ENCODE results near the gene CDK19.

CDK19 gene

DNA sequence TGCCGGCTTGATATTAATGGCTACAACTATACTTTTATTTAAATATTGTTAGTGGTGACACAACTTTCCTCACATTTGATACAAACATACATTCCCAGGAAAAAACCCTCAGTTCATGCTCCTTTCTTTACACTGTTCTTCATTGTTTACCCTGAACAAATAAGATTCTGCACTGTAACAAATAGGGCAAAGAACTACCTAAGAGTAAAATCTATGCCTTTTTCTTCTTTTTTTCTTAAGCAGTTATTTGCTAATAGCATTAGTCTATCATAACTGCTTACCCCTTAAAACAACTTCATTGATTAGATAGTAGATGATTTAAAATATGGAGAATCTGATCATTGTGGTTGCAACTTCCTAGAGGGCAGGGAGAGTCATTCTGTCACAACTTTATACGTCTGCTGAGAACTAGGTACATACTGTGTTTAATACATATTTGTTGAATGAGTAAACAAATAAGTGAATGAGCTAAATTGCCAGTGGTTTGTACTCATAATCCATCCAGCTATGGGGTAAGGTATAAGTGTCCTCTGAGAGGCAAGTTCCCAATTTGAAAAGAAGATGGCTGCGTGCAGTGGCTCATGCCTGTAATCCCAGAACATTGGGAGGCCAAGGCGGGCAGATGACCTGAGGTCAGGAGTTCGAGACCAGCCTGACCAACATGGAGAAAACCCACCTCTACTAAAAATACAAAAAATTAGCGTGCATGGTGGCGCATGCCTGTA lies 161.0 kb downstream of the CDK19 start:
- DNase-seq: no peak

GRCh38 chr6:110653381-110653780 lies 161.9 kb downstream of the CDK19 start:
- DNase-seq: no peak

DNA sequence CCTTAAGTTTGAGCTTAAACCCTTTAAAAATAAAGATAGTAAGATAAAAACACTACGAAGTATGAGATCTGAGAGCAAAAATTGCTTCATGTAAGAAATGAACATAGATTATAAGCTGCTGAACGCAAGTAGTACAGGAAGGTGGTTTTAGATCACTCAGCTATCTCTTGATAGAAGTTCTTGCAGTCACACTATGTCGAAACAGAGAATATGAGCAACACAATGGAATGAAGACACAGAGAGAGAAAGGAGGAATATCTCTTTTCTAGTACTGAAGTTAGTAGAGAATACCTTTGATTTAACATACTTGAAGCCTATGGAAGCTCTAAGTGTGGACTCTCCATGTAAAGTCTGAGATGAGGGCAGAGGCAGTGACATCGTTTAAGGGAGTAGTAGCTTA lies 162.7 kb downstream of the CDK19 start:
- DNase-seq: no peak

GRCh38 chr6:110650755-110651154 lies 164.5 kb downstream of the CDK19 start:
- DNase-seq: no peak

DNA sequence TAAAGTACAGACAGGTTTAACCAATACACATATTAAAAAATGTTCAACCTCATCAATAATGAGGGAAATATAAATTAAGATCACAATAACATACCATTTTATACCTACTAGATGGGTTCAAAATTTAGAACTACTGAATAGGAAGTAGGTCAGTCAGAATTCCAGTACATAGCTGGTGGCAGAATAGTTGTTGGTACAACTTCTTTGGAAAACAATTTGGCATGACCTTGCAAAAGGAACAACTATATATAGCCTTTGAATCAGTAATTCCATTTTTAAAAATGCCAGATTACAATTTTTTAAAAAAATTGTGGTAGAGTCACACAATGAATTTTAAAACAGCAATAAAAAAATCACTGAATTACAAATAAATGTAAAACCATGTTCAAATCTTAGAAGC lies 165.6 kb downstream of the CDK19 start:
- DNase-seq: no peak

- no peak for DNase-seq
These were observed 168.0 kb downstream of the CDK19 start for GRCh38 chr6:110646951-110647910.

- DNase-seq: no peak
These were observed 168.9 kb downstream of the CDK19 start for GRCh38 chr6:110646419-110646698.

- no peak for DNase-seq
These were observed 169.4 kb downstream of the CDK19 start for GRCh38 chr6:110645685-110646418.

DNA sequence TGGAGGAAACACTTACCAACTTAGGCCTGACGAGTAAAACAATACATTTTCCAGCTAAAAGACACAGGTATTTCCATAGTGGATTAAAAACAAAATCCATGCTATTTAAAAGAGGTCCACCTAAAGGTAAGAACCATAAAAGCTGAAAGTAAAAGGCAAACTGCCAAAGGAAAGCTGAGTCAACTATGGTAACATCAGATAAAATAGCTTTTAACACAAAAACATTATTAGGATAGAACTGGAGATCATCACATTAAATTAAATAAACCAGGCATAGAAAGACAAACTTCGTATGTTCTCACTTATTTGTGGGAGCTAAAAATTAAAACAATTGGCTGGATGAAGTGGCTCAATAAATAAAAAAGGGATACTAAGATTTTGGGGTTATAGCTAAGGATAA lies 172.1 kb downstream of the CDK19 start:
- no peak for DNase-seq

DNA sequence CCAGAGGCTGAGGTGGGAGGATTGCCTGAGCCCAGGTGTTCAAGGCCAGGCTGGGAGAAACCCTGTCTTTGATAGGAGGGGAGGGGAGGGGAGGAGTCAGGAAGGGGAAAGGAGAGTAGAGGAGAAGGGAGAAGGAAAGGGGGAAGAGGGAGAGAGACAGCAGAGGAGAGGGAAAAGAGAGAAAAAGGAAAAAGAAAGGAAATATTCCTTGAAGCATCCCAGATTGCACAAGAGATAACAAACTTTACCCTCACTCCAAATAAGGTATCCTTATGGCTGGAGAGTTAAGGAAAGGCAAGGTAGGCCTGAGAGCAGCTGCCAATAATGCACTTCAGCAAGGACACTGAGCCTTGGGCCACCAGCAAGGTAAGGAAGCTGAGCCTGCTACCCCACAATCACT lies 172.6 kb downstream of the CDK19 start:
- no peak for DNase-seq

- no peak for DNase-seq
These were observed 178.5 kb downstream of the CDK19 start for GRCh38 chr6:110636781-110637180.

- no peak for DNase-seq
These were observed 180.2 kb downstream of the CDK19 start for GRCh38 chr6:110635096-110635495.

- DNase-seq: no peak
These were observed 181.5 kb downstream of the CDK19 start for GRCh38 chr6:110633731-110634213.

DNA sequence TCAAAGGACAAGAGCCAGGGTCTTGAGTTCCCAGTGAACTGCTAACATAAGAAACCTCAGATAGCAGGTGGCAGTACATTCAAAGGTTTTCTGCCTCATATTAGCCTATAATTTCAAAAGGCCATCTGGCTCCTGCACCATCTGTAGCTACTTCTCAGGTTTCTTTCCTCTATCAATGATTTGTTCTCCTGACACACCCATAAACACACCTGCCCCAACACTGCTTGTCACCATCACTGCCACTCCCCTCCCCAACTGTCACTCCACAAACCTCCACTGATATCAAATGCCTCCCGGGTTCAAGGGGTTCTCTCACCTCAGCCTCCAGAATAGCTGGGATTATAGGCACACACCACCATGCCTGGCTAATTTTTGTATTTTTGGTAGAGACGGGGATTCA lies 186.1 kb downstream of the CDK19 start:
- DNase-seq: no peak

- DNase-seq: no peak
These were observed 186.9 kb downstream of the CDK19 start for GRCh38 chr6:110628330-110628729.

GRCh38 chr6:110626442-110626841 lies 188.8 kb downstream of the CDK19 start:
- DNase-seq: no peak

GRCh38 chr6:110625883-110626282 lies 189.4 kb downstream of the CDK19 start:
- DNase-seq: no peak

DNA sequence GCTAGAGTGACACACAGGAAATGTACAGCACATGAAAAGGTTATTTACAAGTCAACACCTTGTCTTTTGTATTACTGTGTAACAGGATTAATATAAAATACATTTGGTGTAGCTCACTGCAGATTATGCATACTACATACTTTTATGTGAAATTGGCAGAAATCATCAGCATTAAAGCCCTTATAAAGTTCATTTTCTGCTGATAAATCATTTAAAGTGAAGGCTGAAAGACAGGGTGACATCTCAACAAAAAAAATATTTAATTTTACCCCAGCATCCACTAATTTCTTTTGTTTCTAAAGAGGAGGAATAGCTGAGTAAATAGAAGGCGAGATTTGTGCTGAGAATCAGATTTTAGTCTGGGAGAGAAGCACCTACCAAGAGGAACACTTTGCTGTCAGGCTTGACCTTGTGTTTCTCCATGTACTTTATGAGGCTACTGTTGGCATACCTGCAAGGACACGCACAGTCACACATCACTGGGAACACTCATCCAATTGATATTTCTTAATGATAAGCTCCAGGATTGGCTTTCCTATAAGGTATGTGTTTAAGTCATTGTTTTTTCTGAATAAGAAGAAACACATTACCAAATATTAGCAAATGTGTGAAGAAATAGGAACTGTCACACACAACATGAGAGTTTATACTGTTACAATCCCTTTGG lies 192.2 kb downstream of the CDK19 start:
- DNase-seq: no peak

GRCh38 chr6:110621061-110621460 lies 194.2 kb downstream of the CDK19 start:
- no peak for DNase-seq

DNA sequence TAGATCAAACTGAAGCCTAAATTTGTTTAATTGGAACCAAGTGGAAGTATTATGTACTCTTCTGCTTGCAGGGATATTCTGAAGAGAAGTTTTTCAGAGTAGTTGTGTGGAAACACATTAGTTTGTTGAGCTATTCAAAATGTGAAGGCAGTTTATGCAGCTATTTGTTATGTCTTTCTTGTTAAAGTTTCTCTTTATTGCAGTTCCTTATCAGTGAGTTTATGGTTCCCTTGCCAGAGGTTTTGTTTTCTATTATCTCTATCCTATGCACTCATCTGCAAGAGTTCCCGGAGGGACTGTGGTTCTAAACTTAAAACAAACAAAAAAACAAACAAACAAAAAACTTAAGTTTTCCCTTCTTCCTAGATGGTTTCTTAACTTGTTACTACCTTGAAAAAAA lies 195.2 kb downstream of the CDK19 start:
- DNase-seq: no peak

DNA sequence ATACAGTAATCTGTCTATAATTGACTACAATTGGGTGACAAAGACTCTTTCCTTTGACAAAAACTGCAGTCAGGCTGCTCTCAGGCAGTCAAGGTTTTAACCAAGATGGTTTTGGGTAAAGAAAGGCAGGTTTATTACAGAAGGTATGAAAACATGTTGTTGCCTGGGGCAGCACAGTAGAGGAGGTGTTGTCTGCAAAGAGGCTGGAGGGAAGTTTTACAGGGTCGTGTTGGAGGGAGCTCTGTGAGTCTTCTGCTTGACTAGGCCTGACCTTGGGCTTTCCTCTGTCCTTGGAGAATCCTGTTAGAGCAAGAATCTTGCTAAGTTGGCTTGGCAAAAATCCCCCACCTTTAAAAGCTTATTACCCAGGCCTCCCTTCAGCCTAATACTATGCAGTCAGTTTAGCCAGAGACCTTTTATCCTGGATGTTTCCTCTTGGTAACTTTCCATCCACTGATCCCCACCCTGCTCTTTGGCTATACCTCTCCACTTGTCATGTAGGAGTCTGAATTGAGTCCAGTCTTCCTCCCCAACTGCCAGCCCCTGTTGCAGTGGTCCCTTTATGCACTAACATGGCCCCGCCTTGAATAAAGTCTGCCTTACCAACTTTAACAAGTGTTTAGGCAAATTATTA lies 195.9 kb downstream of the CDK19 start:
- DNase-seq: no peak

DNA sequence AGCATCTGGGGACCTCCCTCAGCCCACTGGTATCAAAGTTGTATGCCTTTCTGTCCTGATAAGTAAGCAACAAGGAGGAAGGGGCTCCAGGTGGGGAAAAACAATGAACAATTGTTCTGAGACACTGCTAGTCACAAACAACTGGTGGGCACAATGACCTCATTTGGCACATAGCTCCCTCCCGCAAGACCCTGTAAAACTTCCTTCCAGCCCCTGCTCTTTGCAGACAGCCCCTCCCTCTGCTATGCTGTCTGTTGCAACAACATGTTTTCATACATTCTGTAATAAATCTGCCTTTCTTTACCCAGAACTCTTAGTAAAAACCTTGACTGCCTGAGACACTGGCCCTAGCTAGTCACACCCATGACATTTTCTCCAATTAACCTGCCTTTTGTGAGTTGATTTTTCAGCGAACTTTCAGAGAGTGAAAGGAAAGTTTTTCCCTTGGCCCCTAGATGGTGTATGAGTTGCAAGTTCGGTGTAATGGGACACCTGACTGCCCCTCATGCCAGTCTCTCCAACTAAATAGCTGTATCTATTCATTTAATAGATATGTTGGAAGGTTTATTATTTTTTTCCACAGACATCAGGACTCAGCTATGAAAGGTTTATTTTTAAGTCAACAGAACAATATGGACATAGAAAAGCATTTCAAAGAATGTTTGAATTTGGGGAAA lies 196.5 kb downstream of the CDK19 start:
- DNase-seq: peak; percentile 2

Data from RPMI8226 (cell line).